ENCODE measurements around the gene SATB1.

- TF ChIP-seq EZH2phosphoT487 (IDR thresholded peaks at IDR 0.05; ENCODE audit: borderline replicate concordance) (no peak), POLR2AphosphoS5 (IDR thresholded peaks at IDR 0.05; ENCODE audit: low read depth, low read length) (no peak), CTCF (IDR thresholded peaks at IDR 0.05 in 2 of 3, conservative IDR thresholded peaks at IDR 0.05 in 1 of 3; ENCODE audit: borderline replicate concordance in 1 of 3, insufficient read depth in 1 of 3, low read depth in 2 of 3, low read length in 2 of 3) (no peak), TCF7L2 (IDR thresholded peaks at IDR 0.05; ENCODE audit: borderline replicate concordance, extremely low read depth, insufficient read depth, insufficient read length) (no peak), EGR1 (IDR thresholded peaks at IDR 0.05; ENCODE audit: low read depth) (no peak), REST (IDR thresholded peaks at IDR 0.05; ENCODE audit: low read depth) (no peak), CEBPB (IDR thresholded peaks at IDR 0.05; ENCODE audit: low read depth) (no peak), POLR2A (IDR thresholded peaks at IDR 0.05; ENCODE audit: borderline replicate concordance, extremely low read depth, insufficient read depth, insufficient read length) (no peak), ATF3 (IDR thresholded peaks at IDR 0.05) (no peak), YY1 (IDR thresholded peaks at IDR 0.05; ENCODE audit: extremely low read depth, insufficient replicate concordance, low read depth, low read length) (no peak), EZH2 (IDR thresholded peaks at IDR 0.05) (no peak), ZNF274 (IDR thresholded peaks at IDR 0.05; ENCODE audit: low read depth, low read length) (no peak), SIN3A (IDR thresholded peaks at IDR 0.05; ENCODE audit: low read depth) (no peak), ZBTB33 (IDR thresholded peaks at IDR 0.05; ENCODE audit: extremely low read depth, insufficient replicate concordance, low read length) (no peak)
Observed at GRCh38 chr3:18422972-18423371, 2.2 kb downstream of the SATB1 start.
